WERI-Rb-1 (cell line): ENCODE results near the gene BATF.

Source experiments
- DNase-seq: peaks from one replicate; pipeline ENCODE4 v3.0.0-alpha.2; 2020
- H3K27ac ChIP-seq: fragments of 250-450 bp; sonication (Bioruptor Pico); 2 replicates; pipeline ENCODE4 v1.5.1; 2020; ENCODE audit warnings: mild to moderate bottlenecking, moderate library complexity
- H3K27me3 ChIP-seq: fragments of 250-450 bp; sonication (Bioruptor Pico); 2 replicates; pipeline ENCODE4 v1.5.1; 2021; ENCODE audit warnings: mild to moderate bottlenecking, low read depth, moderate library complexity; ENCODE audit not compliant: insufficient read depth, severe bottlenecking
- H3K36me3 ChIP-seq: fragments of 250-450 bp; sonication (Bioruptor Pico); 2 replicates; pipeline ENCODE4 v1.5.1; 2020; ENCODE audit warnings: mild to moderate bottlenecking, moderate library complexity
- H3K4me3 ChIP-seq: 2 replicates; pipeline ENCODE4 v1.5.1; 2011; ENCODE audit warnings: low read depth, mild to moderate bottlenecking, control low read depth, low read length
- H3K9me3 ChIP-seq: fragments of 250-450 bp; sonication (Bioruptor Pico); 2 replicates; pipeline ENCODE4 v1.5.1; 2021; ENCODE audit warnings: mild to moderate bottlenecking, moderate library complexity; ENCODE audit not compliant: severe bottlenecking
- CTCF ChIP-seq: IDR thresholded peaks from 2 replicates; pipeline ENCODE4 v1.5.1; 2011; ENCODE audit warnings: low read depth, mild to moderate bottlenecking, control low read depth, inconsistent platforms, low read length

The BATF gene

GRCh38 chr14:75520852-75521251, 1.4 kb upstream of the BATF start:
- no peaks in the 10 kb centered on the region for H3K36me3 ChIP-seq
- no peaks in the 10 kb centered on the region for H3K9me3 ChIP-seq
- no peak for DNase-seq
- H3K27ac ChIP-seq, result no peak overlapping the region
- H3K27me3 ChIP-seq, result no peaks in the 10 kb centered on the region
- no peak for TF ChIP-seq CTCF
- no peak overlapping the region for H3K4me3 ChIP-seq

- TF ChIP-seq CTCF, result no peak
- no peak for DNase-seq
- H3K4me3 ChIP-seq, result no peak overlapping the region
- H3K27ac ChIP-seq, result no peak overlapping the region
- no peaks in the 10 kb centered on the region for H3K27me3 ChIP-seq
- no peaks in the 10 kb centered on the region for H3K9me3 ChIP-seq
- H3K36me3 ChIP-seq, result no peaks in the 10 kb centered on the region
Observed at GRCh38 chr14:75521415-75522199, 662 bp upstream of the BATF start.

GRCh38 chr14:75522983-75523318, 682 bp downstream of the BATF start:
- no peak for DNase-seq
- Histone ChIP-seq H3K9me3 (no peaks in the 10 kb centered on the region), H3K27me3 (no peaks in the 10 kb centered on the region), H3K36me3 (no peaks in the 10 kb centered on the region), H3K4me3 (no peak overlapping the region), H3K27ac (no peak overlapping the region)
- TF ChIP-seq CTCF, result no peak

GRCh38 chr14:75523771-75524171, 1.5 kb downstream of the BATF start:
- no peak for DNase-seq
- Histone ChIP-seq H3K4me3 (no peak overlapping the region), H3K9me3 (no peaks in the 10 kb centered on the region), H3K27ac (no peak overlapping the region), H3K27me3 (no peaks in the 10 kb centered on the region), H3K36me3 (no peaks in the 10 kb centered on the region)
- TF ChIP-seq CTCF, result no peak

GRCh38 chr14:75525969-75526368, 3.7 kb downstream of the BATF start:
- TF ChIP-seq CTCF, result no peak
- no peak for DNase-seq
- H3K9me3 ChIP-seq, result no peaks in the 10 kb centered on the region
- H3K27me3 ChIP-seq, result no peaks in the 10 kb centered on the region
- H3K36me3 ChIP-seq, result no peaks in the 10 kb centered on the region
- H3K27ac ChIP-seq, result no peak overlapping the region
- no peak overlapping the region for H3K4me3 ChIP-seq
